SU-DHL-6 (cell line): ENCODE measurements around the gene EXOC1L.

ENCODE experiments used
- CTCF ChIP-seq: fragments of 200-600 bp; sonication (generic); IDR thresholded peaks from one replicate; pipeline ENCODE4 v1.5.1; 2017; ENCODE audit warnings: antibody characterized with exemption, mild to moderate bottlenecking, low read length, moderate library complexity; ENCODE audit not compliant: insufficient read depth, poor library complexity, severe bottlenecking
- EZH2phosphoT487 ChIP-seq: fragments of 200-600 bp; sonication (generic), shearing (Covaris generic); conservative IDR thresholded peaks from 2 replicates; pipeline ENCODE4 v1.6.1; 2018; ENCODE audit warnings: mild to moderate bottlenecking, antibody characterized with exemption, low read length, moderate library complexity, mixed read lengths

GRCh38 chr4:55865228-55865806 lies 45.7 kb downstream of the EXOC1L start:
- TF ChIP-seq CTCF: no peak
- TF ChIP-seq EZH2phosphoT487: no peak
